GM12891 (cell line): ENCODE results near the gene MED4.
A peak's percentile ranks its signal among the peaks of the same experiment; 100 is the strongest.
"Not testable (repeated sequence)": the region's sequence is repeated elsewhere in the genome, so short reads cannot be mapped to it uniquely, and the experiment has no call there.

Experiments
- DNase-seq: peaks from one replicate; pipeline ENCODE4 v3.0.0; 2011; ENCODE audit warnings: low spot score; ENCODE audit not compliant: insufficient read length
- FAIRE-seq: peaks from 2 replicates; lab custom pipeline; 2011; peaks lifted over from hg19 to GRCh38; lab: Jason Lieb, UNC
- PAX5 ChIP-seq: IDR thresholded peaks from 2 replicates; pipeline ENCODE4 v1.6.1; 2011; ENCODE audit warnings: low read length, moderate library complexity, mild to moderate bottlenecking; ENCODE audit not compliant: insufficient read depth, severe bottlenecking
- POLR2A ChIP-seq: IDR thresholded peaks from 2 replicates; pipeline ENCODE4 v1.6.1; 2011; ENCODE audit warnings: low read depth, low read length, control low read depth
- POLR2AphosphoS5 ChIP-seq: IDR thresholded peaks from 2 replicates; pipeline ENCODE4 v1.6.1; 2011; ENCODE audit warnings: low read depth, low read length, control low read depth
- POU2F2 ChIP-seq: IDR thresholded peaks from 2 replicates; pipeline ENCODE4 v1.6.1; 2011; ENCODE audit warnings: low read depth, mild to moderate bottlenecking, control low read depth, low read length, moderate library complexity
- SPI1 ChIP-seq: IDR thresholded peaks from 2 replicates; pipeline ENCODE4 v1.6.1; 2011; ENCODE audit warnings: low read depth, low read length, control low read depth
- TAF1 ChIP-seq: IDR thresholded peaks from 2 replicates; pipeline ENCODE4 v1.6.1; 2011; ENCODE audit warnings: low read depth, low read length, control low read depth

MED4 gene

DNA sequence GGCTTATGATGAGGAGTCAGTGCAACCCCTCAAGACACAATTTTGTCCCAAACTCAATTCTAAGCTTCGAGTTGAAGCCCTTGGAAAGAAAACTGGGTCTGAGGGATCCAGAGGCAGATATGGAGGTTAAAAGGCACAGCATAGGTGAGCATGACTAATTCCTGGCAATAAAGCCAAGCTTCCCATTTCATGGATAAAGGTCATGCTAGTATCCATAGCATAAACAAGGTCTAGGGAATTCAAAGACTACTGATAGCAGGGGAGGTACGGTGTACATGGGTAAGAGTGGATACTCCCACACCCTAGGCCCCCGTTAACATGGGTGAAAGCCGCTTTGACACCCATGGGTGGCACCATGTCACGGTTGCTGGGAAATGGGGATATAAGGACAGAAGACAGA lies 24.0 kb downstream of the MED4 start:
- FAIRE-seq: no peak
- TF ChIP-seq PAX5 (no peak), SPI1 (no peak), POU2F2 (no peak), POLR2A (no peak), TAF1 (no peak), POLR2AphosphoS5 (no peak)

DNA sequence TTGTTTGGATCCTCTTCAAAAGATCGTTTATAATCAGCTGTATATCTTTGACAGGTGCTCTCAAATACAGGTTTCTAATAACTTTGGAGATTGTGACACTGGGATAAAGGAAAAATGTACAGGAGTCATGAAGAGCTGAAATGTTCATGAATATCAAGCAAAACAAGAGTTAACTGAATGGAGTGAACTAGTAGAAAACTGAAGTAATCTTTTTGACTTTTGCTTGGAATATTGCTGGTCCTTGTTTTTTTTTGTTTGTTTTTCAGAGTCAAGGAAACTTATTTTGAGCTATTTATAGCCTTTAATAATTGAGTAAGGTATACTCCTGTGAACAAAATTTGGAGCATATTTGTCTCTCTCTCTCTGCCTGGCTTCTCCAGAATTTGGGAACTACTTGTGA lies 25.3 kb downstream of the MED4 start:
- FAIRE-seq: no peak
- no peak for DNase-seq
- TF ChIP-seq TAF1 (no peak), POLR2A (no peak), POLR2AphosphoS5 (no peak), POU2F2 (no peak), SPI1 (no peak), PAX5 (no peak)

More for the DNA sequence above, 24.0 kb downstream of the MED4 start:
- DNase-seq: no peak

DNA sequence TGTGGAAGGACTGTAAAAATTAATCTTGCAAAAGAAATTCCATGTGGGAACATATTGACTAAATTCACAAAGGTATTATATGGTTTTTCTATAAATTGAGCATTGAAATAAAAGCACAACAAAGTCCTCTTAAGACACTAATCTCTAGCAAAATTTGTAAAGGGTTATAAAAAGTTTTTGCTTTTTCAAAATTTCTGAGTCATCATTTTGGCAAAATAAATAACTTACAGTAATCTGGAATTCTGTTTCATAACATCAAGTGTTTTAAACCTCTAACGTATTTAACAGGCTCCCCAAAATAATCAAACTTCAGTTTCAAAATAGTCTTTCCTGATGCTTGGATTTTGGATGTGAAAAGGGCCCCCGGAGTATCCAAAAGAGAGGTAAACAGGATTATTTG lies 26.0 kb downstream of the MED4 start:
- DNase-seq (no peak), FAIRE-seq (no peak)
- no peak for TF ChIP-seq POLR2A
- TF ChIP-seq POLR2AphosphoS5: no peak
- TF ChIP-seq PAX5: no peak
- no peak for TF ChIP-seq SPI1
- TF ChIP-seq POU2F2: no peak
- TF ChIP-seq TAF1: no peak

DNA sequence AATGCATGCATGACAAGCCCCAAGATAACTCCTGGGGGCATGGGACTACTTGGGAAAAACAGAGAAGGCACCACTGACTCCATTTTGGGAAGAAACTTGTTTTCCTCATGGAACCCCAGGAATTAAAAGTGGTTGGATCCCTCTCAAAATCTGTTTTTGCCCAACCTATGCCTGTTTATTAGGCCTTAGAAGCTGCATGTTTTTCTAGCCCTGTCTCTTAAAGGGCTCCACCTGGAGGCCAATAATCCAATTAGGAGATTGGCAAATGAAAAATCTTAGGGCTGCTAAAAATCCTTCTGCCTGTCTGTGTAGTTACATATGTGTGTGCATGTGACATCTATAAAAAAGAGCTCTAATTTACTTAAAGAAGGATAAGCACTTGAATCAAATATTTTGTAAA lies 26.9 kb downstream of the MED4 start:
- no peak for DNase-seq
- no peak for FAIRE-seq
- TF ChIP-seq POLR2A (no peak), POU2F2 (no peak), POLR2AphosphoS5 (no peak), TAF1 (no peak), PAX5 (no peak), SPI1 (no peak)

DNA sequence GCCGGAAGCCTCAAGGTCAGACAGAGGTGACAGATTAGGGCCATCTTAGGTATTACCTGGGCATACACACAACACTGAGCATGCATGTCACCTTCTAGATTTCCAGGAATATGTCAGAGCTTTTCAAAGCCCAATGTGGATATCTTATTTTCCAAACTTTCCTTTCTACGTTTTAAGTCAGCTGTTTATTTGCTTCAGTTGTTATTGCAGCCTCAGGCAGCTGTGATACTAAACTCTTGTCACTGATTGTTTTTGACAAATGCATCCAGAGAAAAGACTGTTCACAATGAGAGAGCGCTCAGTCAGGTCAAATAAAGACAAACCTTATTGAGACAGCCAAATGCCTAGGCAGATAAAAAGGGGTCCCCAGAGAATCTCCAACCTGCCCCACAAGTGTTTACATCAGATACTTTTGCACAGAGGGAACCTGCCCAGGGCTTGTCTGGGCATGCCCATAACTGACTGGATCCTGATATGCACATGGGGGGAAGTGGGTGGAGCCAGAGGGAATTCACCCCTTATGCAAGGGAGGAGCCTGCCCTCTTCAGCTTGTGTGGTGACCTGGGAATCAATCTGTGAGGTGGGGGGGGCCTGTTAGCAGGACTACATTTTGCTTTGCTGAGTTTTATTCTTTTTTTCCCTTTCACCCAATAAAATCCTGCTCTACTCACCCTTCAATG lies 28.5 kb downstream of the MED4 start:
- TF ChIP-seq SPI1 (peak; percentile 63), PAX5 (no peak), POU2F2 (peak; percentile 75), TAF1 (no peak), POLR2AphosphoS5 (no peak), POLR2A (no peak)
- peak; percentile 69 for FAIRE-seq
- DNase-seq: no peak

DNA sequence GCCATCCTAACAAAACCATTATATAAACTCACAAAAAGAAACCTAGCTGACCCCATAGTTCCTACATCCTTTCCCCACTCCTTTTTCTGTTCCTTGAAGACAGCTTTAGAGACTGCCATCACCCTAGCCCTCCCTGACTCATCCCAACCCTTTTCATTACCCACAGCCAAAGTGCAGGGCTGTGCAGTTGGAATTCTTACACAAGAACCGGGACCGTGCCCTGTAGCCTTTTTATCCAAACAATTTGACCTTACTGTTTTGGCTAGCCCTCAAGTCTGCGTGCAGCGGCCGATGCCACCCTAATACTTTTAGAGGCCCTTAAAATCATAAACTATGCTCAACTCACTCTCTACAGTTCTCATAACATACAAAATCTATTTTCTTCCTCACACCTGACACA lies 35.0 kb downstream of the MED4 start:
- FAIRE-seq, DNase-seq: not testable (repeated sequence)

DNA sequence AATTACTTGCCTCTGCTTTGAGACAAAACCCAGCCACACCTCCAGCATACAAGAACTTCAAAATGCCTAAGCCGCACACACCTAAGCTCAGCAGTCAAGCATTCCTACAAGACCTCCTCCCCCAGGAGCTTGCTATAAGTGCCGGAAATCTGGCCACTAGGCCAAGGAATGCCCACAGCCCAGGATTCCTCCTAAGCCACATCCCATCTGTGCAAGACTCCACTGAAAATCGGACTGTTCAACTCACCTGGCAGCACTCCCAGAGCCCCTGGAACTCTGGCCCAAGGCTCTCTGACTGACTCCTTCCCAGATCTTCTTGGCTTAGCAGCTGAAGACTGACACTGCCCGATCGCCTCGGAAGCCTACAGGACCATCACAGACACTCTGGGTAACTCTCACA lies 36.4 kb downstream of the MED4 start:
- not testable (repeated sequence) for DNase-seq, FAIRE-seq

DNA sequence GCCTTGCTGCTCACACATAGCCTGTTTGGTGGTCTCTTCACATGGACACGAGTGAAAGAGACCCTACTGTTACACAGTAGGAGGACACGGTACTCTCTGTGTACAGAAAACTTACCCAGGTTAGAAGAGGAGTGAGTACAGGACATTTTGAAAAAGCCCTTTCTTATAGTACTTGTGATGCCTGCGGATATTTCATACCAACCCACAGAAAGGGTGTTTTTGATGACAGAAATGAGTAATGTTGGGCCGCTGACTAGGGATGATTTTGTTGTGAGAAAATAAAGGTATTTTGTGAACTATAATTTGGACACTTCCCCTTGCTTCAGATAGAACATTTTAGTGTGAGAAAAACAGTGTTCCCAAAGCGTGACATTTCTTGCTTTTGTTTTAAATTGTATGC lies 39.2 kb downstream of the MED4 start:
- no peak for TF ChIP-seq POU2F2
- no peak for TF ChIP-seq POLR2A
- no peak for TF ChIP-seq SPI1
- TF ChIP-seq TAF1: no peak
- TF ChIP-seq POLR2AphosphoS5: no peak
- no peak for TF ChIP-seq PAX5
- FAIRE-seq (no peak), DNase-seq (no peak)

DNA sequence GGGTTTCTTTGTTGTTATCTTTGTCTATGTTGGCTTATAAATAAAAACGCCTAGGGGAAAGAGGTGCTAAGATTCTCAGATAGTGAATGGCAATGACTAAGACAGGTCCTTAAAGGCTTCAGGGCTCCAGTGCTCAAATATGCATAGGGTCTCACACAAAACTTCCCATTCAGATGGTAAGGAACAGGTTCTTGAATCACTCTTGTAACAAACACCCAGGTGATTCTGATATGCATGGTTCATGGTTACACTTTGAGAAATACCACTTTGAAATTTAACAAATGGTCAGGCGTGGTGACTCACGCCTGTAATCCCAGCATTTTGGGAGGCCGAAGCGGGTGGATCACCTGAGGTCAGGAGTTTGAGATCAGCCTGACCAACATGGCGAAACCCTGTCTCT lies 40.3 kb downstream of the MED4 start:
- no peak for TF ChIP-seq POU2F2
- no peak for DNase-seq
- no peak for FAIRE-seq

DNA sequence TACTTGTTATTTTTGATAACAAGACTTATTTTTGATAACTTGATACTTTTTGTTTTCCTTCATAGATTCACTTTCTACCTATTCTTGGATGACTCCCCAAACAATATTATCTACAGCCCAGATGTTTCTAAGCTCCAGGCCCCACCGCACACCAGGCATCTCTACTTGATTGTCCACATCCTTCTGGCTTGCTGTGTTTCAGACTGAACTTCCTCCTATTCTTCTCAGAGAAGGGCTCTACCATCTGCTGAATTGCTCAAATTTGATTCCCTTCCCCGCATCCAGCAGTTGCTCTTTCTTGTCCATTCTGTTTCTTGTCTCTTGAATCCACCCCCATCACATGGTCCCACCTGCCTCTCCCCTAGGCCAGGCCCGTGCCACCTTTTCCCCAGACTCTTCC lies 44.4 kb downstream of the MED4 start:
- peak; percentile 5 for FAIRE-seq
- no peak for DNase-seq
- TF ChIP-seq SPI1 (no peak), POLR2AphosphoS5 (no peak), POLR2A (no peak), PAX5 (no peak), POU2F2 (no peak), TAF1 (no peak)
